WTC11 (cell line): ENCODE results near the gene GATA6. TPM values are rescaled to one million over a fixed set of nuclear protein-coding genes. Genes with fewer than 3 reads are reported as not detected.
A peak's percentile ranks its signal among the peaks of the same experiment; 100 is the strongest.

Experiments
- ATAC-seq: fragments of 200-7000 bp; cut with Tn5 transposase; 2 replicates; pipeline ENCODE4 v1.10.0; 2021; ENCODE audit warnings: mild to moderate bottlenecking, moderate library complexity
- CTCF ChIA-PET: fragments of 300-600 bp; sonication (Branson Sonifier 250); formaldehyde crosslinking; loops from one replicate; lab custom pipeline; 2021; ENCODE audit warnings: antibody characterized with exemption; lab: Charles Lee
- POLR2A ChIA-PET: fragments of 350-600 bp; sonication (Branson Sonifier 250); formaldehyde crosslinking; loops from one replicate; lab custom pipeline; 2021; ENCODE audit warnings: antibody characterized with exemption; lab: Charles Lee
- DNase-seq: peaks from one replicate; pipeline ENCODE4 v3.0.0; 2021; ENCODE audit warnings: low spot score
- H3K27ac Mint-ChIP-seq: 2 replicates; pipeline ENCODE4 v1.8.0; 2021; ENCODE audit warnings: mixed read lengths
- H3K27me3 Mint-ChIP-seq: 2 replicates; pipeline ENCODE4 v1.8.0; 2021; ENCODE audit warnings: low read depth, mild to moderate bottlenecking, moderate library complexity, mixed read lengths
- H3K36me3 Mint-ChIP-seq: 2 replicates; pipeline ENCODE4 v1.8.0; 2021; ENCODE audit warnings: mixed read lengths
- H3K4me1 Mint-ChIP-seq: 2 replicates; pipeline ENCODE4 v1.8.0; 2022; ENCODE audit warnings: mixed read lengths
- H3K4me3 Mint-ChIP-seq: 2 replicates; pipeline ENCODE4 v1.8.0; 2021; ENCODE audit warnings: mild to moderate bottlenecking, moderate library complexity, mixed read lengths
- H3K9me3 Mint-ChIP-seq: 2 replicates; pipeline ENCODE4 v1.8.0; 2021; ENCODE audit warnings: mixed read lengths
- ARID4B ChIP-seq: sonication (generic); formaldehyde crosslinking; IDR thresholded peaks from 2 replicates; pipeline ENCODE4 v1.8.0; 2023; ENCODE audit warnings: missing genetic modification reagents, mild to moderate bottlenecking, borderline replicate concordance
- ATF3 ChIP-seq: sonication (generic); formaldehyde crosslinking; conservative IDR thresholded peaks from 2 replicates; pipeline ENCODE4 v1.8.1; 2022; ENCODE audit warnings: mild to moderate bottlenecking, missing genetic modification reagents
- CBFB ChIP-seq: sonication (generic); formaldehyde crosslinking; IDR thresholded peaks from 2 replicates; pipeline ENCODE4 v1.8.1; 2022; ENCODE audit warnings: mild to moderate bottlenecking, low read depth, missing genetic modification reagents
- E2F1 ChIP-seq: sonication (generic); formaldehyde crosslinking; IDR thresholded peaks from 2 replicates; pipeline ENCODE4 v1.8.0; 2022; ENCODE audit warnings: mild to moderate bottlenecking, missing genetic modification reagents
- ELF4 ChIP-seq: sonication (generic); formaldehyde crosslinking; IDR thresholded peaks from 2 replicates; pipeline ENCODE4 v1.8.1; 2022; ENCODE audit warnings: low read depth, mild to moderate bottlenecking, moderate library complexity, missing genetic modification reagents
- EMX1 ChIP-seq: fragments of 250-450 bp; sonication (Bioruptor Pico); IDR thresholded peaks from 2 replicates; pipeline ENCODE4 v1.8.0; 2021; ENCODE audit warnings: mild to moderate bottlenecking
- ESRRA ChIP-seq: sonication (generic); formaldehyde crosslinking; IDR thresholded peaks from 2 replicates; pipeline ENCODE4 v1.8.1; 2022; ENCODE audit warnings: mild to moderate bottlenecking, missing genetic modification reagents, borderline replicate concordance
- HMGA2 ChIP-seq: fragments of 250-450 bp; sonication (Bioruptor Pico); IDR thresholded peaks from 2 replicates; pipeline ENCODE4 v1.4.0; 2021; ENCODE audit warnings: mild to moderate bottlenecking, moderate library complexity
- JAZF1 ChIP-seq: fragments of 250-450 bp; sonication (Bioruptor Pico); IDR thresholded peaks from 2 replicates; pipeline ENCODE4 v1.9.0; 2021; ENCODE audit warnings: moderate library complexity, mild to moderate bottlenecking, inconsistent platforms
- MXD4 ChIP-seq: fragments of 250-450 bp; sonication (Bioruptor Pico); IDR thresholded peaks from 2 replicates; pipeline ENCODE4 v1.8.0; 2021; ENCODE audit warnings: mild to moderate bottlenecking, moderate library complexity, borderline replicate concordance
- NFYB ChIP-seq: sonication (generic); formaldehyde crosslinking; conservative IDR thresholded peaks from 2 replicates; pipeline ENCODE4 v1.8.0; 2022; ENCODE audit warnings: low read depth, missing genetic modification reagents
- NR1H2 ChIP-seq: sonication (generic); formaldehyde crosslinking; IDR thresholded peaks from 2 replicates; pipeline ENCODE4 v1.9.0; 2021; ENCODE audit warnings: mild to moderate bottlenecking, moderate library complexity, missing genetic modification reagents
- PRRX2 ChIP-seq: fragments of 250-450 bp; sonication (Bioruptor Pico); IDR thresholded peaks from 2 replicates; pipeline ENCODE4 v1.8.0; 2021; ENCODE audit warnings: mild to moderate bottlenecking
- RELA ChIP-seq: sonication (generic); formaldehyde crosslinking; IDR thresholded peaks from 2 replicates; pipeline ENCODE4 v1.8.1; 2022; ENCODE audit warnings: missing genetic modification reagents, mild to moderate bottlenecking, borderline replicate concordance
- RORB ChIP-seq: fragments of 250-450 bp; sonication (Bioruptor Pico); IDR thresholded peaks from 2 replicates; pipeline ENCODE4 v1.9.0; 2021; ENCODE audit warnings: mild to moderate bottlenecking
- TEAD4 ChIP-seq: sonication (generic); formaldehyde crosslinking; IDR thresholded peaks from 2 replicates; pipeline ENCODE4 v1.8.0; 2022; ENCODE audit warnings: mild to moderate bottlenecking, missing genetic modification reagents
- ZNF532 ChIP-seq: fragments of 250-450 bp; sonication (Bioruptor Pico); IDR thresholded peaks from 2 replicates; pipeline ENCODE4 v1.9.0; 2021; ENCODE audit warnings: mild to moderate bottlenecking, borderline replicate concordance
- ZNF671 ChIP-seq: fragments of 250-450 bp; sonication (Bioruptor Pico); IDR thresholded peaks from 2 replicates; pipeline ENCODE4 v1.8.0; 2021; ENCODE audit warnings: mild to moderate bottlenecking
- total RNA-seq: library from RNA; stranded (reverse); gene quantifications from 3 replicates; pipeline ENCODE4 v1.2.3, GENCODE V29; 2021
- TF ChIP-seq, protein P1 (sequence below): sonication (generic); formaldehyde crosslinking; conservative IDR thresholded peaks from 2 replicates; pipeline ENCODE4 v1.8.1; 2023; ENCODE audit warnings: mild to moderate bottlenecking, low read depth, missing genetic modification reagents, moderate library complexity

Gene GATA6
- total RNA-seq, 1 experiment from 2014 or later, result 0.15 TPM

GRCh38 chr18:22171258-22172119 lies 2.1 kb downstream of the GATA6 start:
- Mint-ChIP-seq H3K27ac (no peak overlapping the region), H3K4me1 (peaks cover 38% of the 10 kb centered on the region), H3K27me3 (peaks cover 94% of the 10 kb centered on the region), H3K4me3 (peak overlapping the region; percentile 74), H3K36me3 (no peaks in the 10 kb centered on the region), H3K9me3 (no peaks in the 10 kb centered on the region)
- CTCF ChIA-PET, result interaction anchor here (0.9 to 1.3 kb wide), 2 partner anchors 14 to 391 kb away, joined by 3 to 4 read pairs; no protein-coding TSS in a partner anchor
- DNase-seq (peak; percentile 21), ATAC-seq (peak; percentile 2)
- TF ChIP-seq NR1H2 (CRISPR knock-in tag), result no peak
- no peak for TF ChIP-seq ZNF671
- no peak for TF ChIP-seq E2F1
- TF ChIP-seq ESRRA, result no peak
- no peak for TF ChIP-seq RORB
- TF ChIP-seq, protein P1, sequence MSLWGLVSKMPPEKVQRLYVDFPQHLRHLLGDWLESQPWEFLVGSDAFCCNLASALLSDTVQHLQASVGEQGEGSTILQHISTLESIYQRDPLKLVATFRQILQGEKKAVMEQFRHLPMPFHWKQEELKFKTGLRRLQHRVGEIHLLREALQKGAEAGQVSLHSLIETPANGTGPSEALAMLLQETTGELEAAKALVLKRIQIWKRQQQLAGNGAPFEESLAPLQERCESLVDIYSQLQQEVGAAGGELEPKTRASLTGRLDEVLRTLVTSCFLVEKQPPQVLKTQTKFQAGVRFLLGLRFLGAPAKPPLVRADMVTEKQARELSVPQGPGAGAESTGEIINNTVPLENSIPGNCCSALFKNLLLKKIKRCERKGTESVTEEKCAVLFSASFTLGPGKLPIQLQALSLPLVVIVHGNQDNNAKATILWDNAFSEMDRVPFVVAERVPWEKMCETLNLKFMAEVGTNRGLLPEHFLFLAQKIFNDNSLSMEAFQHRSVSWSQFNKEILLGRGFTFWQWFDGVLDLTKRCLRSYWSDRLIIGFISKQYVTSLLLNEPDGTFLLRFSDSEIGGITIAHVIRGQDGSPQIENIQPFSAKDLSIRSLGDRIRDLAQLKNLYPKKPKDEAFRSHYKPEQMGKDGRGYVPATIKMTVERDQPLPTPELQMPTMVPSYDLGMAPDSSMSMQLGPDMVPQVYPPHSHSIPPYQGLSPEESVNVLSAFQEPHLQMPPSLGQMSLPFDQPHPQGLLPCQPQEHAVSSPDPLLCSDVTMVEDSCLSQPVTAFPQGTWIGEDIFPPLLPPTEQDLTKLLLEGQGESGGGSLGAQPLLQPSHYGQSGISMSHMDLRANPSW (CRISPR knock-in tag), result no peak
- TF ChIP-seq NFYB, result no peak
- no peak for TF ChIP-seq MXD4 (CRISPR knock-in tag)
- no peak for TF ChIP-seq ELF4
- POLR2A ChIA-PET, result no interaction called here

GRCh38 chr18:22172120-22172582 lies 2.8 kb downstream of the GATA6 start:
- no peaks in the 10 kb centered on the region for H3K9me3 Mint-ChIP-seq
- H3K27ac Mint-ChIP-seq, result no peak overlapping the region
- ChIA-PET POLR2A (no interaction called here), CTCF (interaction anchor here (0.5 kb wide), 1 partner anchor 10 kb away, joined by 4 read pairs; no protein-coding TSS in a partner anchor)
- H3K4me1 Mint-ChIP-seq, result peaks cover 33% of the 10 kb centered on the region
- H3K4me3 Mint-ChIP-seq, result 0 out of 2 replicates have a peak overlapping the region, but pooled peaks have one; percentile 18
- H3K27me3 Mint-ChIP-seq, result peaks cover 94% of the 10 kb centered on the region
- DNase-seq, result peak; percentile 16
- no peaks in the 10 kb centered on the region for H3K36me3 Mint-ChIP-seq
- ATAC-seq, result no peak
- TF ChIP-seq ARID4B (no peak), ESRRA (no peak), MXD4 (CRISPR knock-in tag) (no peak), RELA (CRISPR knock-in tag) (no peak), ATF3 (no peak), JAZF1 (CRISPR knock-in tag) (no peak), TEAD4 (no peak), E2F1 (no peak), NR1H2 (CRISPR knock-in tag) (no peak), PRRX2 (CRISPR knock-in tag) (no peak), HMGA2 (no peak), CBFB (no peak), ZNF532 (CRISPR knock-in tag) (no peak), EMX1 (no peak)
